DMS53 treated with DMSO at 0.1 percent for 48 hours (cell line): ENCODE measurements around the gene RPL23.

Experiments used
- DNase-seq: peaks from one replicate; lab custom pipeline; 2025; ENCODE audit not compliant: unreplicated experiment; lab: John Stamatoyannopoulos, UW

Gene RPL23

DNA sequence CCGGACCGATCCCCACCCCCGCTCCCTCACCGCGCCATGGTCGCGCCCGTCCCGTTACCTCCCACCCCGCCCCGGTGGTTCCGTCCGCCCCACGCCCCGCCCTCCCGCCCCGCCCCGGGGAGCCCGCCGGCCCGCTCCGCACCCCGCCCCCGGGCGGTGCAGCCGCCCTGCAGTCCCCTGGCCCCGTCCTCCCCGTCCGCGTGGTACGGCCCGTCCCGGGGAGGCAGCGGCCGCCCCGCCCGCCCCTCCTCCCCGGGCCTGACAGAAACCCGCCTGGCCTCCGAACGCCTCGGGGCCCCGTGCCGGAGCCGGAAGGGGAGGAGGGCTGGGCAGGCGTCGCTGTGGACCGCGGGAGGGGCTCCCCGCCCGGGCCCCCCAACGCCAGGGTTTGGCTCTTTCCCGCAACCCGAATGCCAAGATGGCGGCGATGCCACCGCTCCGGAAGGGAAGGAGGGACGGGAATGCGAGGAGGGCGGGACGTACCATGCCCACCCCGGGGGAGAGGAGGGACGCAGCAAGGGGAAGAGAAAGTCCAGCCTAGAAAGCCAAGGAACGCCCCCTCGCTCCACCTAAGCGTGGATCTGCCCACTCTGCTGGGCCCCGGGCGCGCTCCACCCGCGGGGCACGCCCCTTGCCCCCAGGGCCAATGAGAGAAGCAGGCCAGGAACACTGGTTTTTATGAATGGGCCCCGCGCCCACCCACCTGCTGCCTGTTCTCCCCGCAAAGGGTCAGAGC, 53.9 kb downstream of the RPL23 start, which contains the start of gene PIP4K2B:
PIP4K2B (minus strand) TSS at position 56 of the 736 bp plus-strand sequence. CDS start 132 bp downstream, outside the sequence.
- peak; percentile 84 for DNase-seq

DNA sequence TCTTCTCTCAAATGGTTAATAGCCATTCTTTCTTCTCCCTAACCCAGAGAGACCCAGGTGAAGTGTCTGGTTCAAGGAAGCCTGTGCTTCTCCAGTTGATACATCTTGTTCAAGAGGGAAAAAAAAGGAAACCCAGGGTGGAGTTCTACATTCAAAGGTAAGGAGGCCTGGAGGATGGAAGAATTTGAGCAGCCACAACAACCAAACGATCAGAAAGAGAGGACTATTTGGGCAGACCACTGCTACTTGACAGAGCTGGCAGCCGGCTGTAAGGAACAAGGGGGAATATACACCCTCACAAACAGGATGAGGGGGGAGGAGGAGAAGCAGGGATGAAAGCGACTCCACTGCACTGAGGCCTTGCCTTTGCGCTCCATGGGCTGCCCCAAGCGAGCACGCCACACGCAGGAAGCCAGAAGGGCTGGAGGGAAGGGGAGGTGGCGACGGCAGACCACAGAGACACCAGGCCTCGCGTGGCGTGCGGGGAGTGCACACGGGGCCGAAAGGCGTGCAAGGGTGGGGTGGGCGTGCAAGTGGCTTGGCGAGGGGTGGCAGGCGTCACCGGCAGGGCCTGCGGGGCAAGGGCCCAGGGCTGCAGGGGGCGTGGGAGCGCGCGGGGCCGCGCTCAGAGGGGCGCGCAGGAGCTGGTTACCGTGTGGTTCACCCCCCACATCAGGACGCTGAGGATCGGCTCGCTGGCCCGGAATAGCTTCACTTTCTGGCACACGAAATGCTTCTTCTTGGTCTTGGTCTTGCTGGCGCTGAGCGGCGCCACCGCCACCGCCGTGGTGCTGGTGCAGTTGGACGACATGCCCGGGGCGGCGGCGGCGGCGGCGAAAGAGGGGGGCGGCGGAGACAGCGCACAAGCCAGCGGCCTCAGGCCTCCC, 54.7 kb downstream of the RPL23 start:
- no peak for DNase-seq
